B cell (primary cell): ENCODE measurements around the gene DHX34. TPM values are rescaled to one million over a fixed set of nuclear protein-coding genes. Genes with fewer than 3 reads are reported as not detected.

Experiments
- ATAC-seq: fragments of 200-7000 bp; cut with Tn5 transposase; one replicate; pipeline ENCODE4 v1.10.0; 2021; ENCODE audit warnings: low read depth, mild to moderate bottlenecking, moderate number of reproducible peaks, moderate library complexity
- CTCF ChIA-PET: fragments of 350-600 bp; sonication (Branson Sonifier 250); formaldehyde crosslinking; loops from one replicate; lab custom pipeline; 2021; ENCODE audit warnings: antibody characterized with exemption, inconsistent platforms; lab: Charles Lee
- POLR2A ChIA-PET: fragments of 350-600 bp; sonication (Branson Sonifier 250); formaldehyde crosslinking; loops from one replicate; lab custom pipeline; 2021; ENCODE audit warnings: antibody characterized with exemption; lab: Charles Lee
- DNase-seq: peaks from one replicate; pipeline ENCODE4 v3.0.0; 2013
- H2AFZ ChIP-seq: 2 replicates; pipeline ENCODE4 v1.6.1; 2012; ENCODE audit warnings: mild to moderate bottlenecking, low read depth, low read length; ENCODE audit not compliant: insufficient read depth, poor library complexity, severe bottlenecking
- H3K27ac ChIP-seq, 2 donors: 1 replicate in 1 of 2; 2 replicates in 1 of 2; pipeline ENCODE4 v1.5.1; 2012 to 2013; ENCODE audit warnings: low read length in 2 of 2, mild to moderate bottlenecking in 2 of 2, moderate library complexity in 1 of 2
- H3K27me3 ChIP-seq, 4 experiments: fragments of 200-600 bp in 1 of 4; sonication (generic) in 1 of 4; replicated peaks in 1 of 4; 1 replicate in 2 of 4; 2 replicates in 2 of 4; pipeline versions ENCODE4 v1.6.1 to v1.7.0; 2013 to 2016; ENCODE audit warnings: low read length in 3 of 4, mild to moderate bottlenecking in 2 of 4, mixed read lengths in 1 of 4, moderate library complexity in 1 of 4; ENCODE audit not compliant: insufficient read depth in 4 of 4, control insufficient read depth in 3 of 4; ENCODE audit errors: control extremely low read depth in 1 of 4
- H3K36me3 ChIP-seq, 2 experiments: replicated peaks in 1 of 2; 1 replicate in 1 of 2; 2 replicates in 1 of 2; pipeline versions ENCODE4 v1.6.1 to v1.7.1; 2013; ENCODE audit warnings: low read length in 1 of 2; ENCODE audit not compliant: insufficient read depth in 2 of 2, control insufficient read depth in 1 of 2; ENCODE audit errors: control extremely low read depth in 1 of 2, extremely low read depth in 1 of 2
- H3K4me1 ChIP-seq, 2 donors: fragments of 200-600 bp in 1 of 2; sonication (generic) in 1 of 2; 1 replicate in 1 of 2; 2 replicates in 1 of 2; pipeline versions ENCODE4 v1.5.1 to v1.6.1; 2013 to 2017; ENCODE audit warnings: low read length in 2 of 2; ENCODE audit not compliant: control insufficient read depth in 2 of 2, insufficient read depth in 2 of 2
- H3K4me2 ChIP-seq: replicated peaks from 2 replicates; pipeline ENCODE3; 2012; ENCODE audit warnings: mild to moderate bottlenecking, low read depth, low read length; ENCODE audit not compliant: poor library complexity, severe bottlenecking
- H3K4me3 ChIP-seq, 5 experiments: fragments of 200-600 bp in 1 of 5; sonication (generic) in 1 of 5; 1 replicate in 3 of 5; 2 replicates in 2 of 5; pipeline versions ENCODE4 v1.5.1 to v1.7.0; 2011 to 2016; ENCODE audit warnings: low read length in 4 of 5, mild to moderate bottlenecking in 4 of 5, low read depth in 2 of 5, control low read depth in 1 of 5, moderate library complexity in 1 of 5; ENCODE audit not compliant: insufficient read depth in 1 of 5; ENCODE audit errors: control extremely low read depth in 1 of 5, extremely low read depth in 1 of 5
- H3K79me2 ChIP-seq: fragments of 200-600 bp; sonication (generic); one replicate; pipeline ENCODE4 v1.6.0; 2016; ENCODE audit warnings: low read length; ENCODE audit not compliant: control insufficient read depth, insufficient read depth
- H3K9ac ChIP-seq: fragments of 200-600 bp; sonication (generic); 2 replicates; pipeline ENCODE4 v1.6.1; 2017; ENCODE audit warnings: mild to moderate bottlenecking, low read length, moderate library complexity
- H3K9me3 ChIP-seq, 3 donors: one replicate each; pipeline versions ENCODE4 v1.6.1 to v1.7.1; 2013; ENCODE audit warnings: low read length in 2 of 3; ENCODE audit not compliant: control insufficient read depth in 2 of 3, insufficient read depth in 1 of 3; ENCODE audit errors: control extremely low read depth in 1 of 3
- H4K20me1 ChIP-seq: 2 replicates; pipeline ENCODE4 v1.6.0; 2012; ENCODE audit warnings: mild to moderate bottlenecking, low read length; ENCODE audit not compliant: insufficient read depth, control insufficient read depth, poor library complexity, severe bottlenecking
- H3K27ac Mint-ChIP-seq: one replicate; pipeline ENCODE4 v1.8.0; 2021; ENCODE audit warnings: mixed read lengths
- H3K27me3 Mint-ChIP-seq: one replicate; pipeline ENCODE4 v1.8.0; 2021; ENCODE audit warnings: mixed read lengths
- H3K4me1 Mint-ChIP-seq: one replicate; pipeline ENCODE4 v1.8.0; 2021; ENCODE audit warnings: mixed read lengths
- H3K4me3 Mint-ChIP-seq: one replicate; pipeline ENCODE4 v1.8.0; 2021; ENCODE audit warnings: mixed read lengths
- H3K9me3 Mint-ChIP-seq: one replicate; pipeline ENCODE4 v1.8.0; 2022; ENCODE audit warnings: mixed read lengths; ENCODE audit not compliant: insufficient read depth
- EZH2 ChIP-seq: IDR thresholded peaks from 2 replicates; pipeline ENCODE4 v1.6.1; 2012; ENCODE audit warnings: borderline replicate concordance, low read depth, mild to moderate bottlenecking, moderate library complexity, low read length; ENCODE audit not compliant: insufficient read depth, poor library complexity, severe bottlenecking
- WGBS: methylation state at CpG from one replicate; pipeline ENCODE4 v1.1.5; 2013; ENCODE audit warnings: missing lambda C conversion rate; ENCODE audit not compliant: insufficient coverage; 5-methylcytosine and 5-hydroxymethylcytosine counted together
- intact Hi-C: fragments of 100-400 bp; cut with micrococcal nuclease; formaldehyde crosslinking; loops from one replicate; pipeline ENCODE4 v1.10.0; 2022
- polyA plus RNA-seq: library from polyadenylated mRNA; depleted of rRNA; stranded (reverse); fragments of >200 nt; gene quantifications from 2 replicates; pipeline ENCODE4 v1.2.3, GENCODE V29; 2012
- total RNA-seq, 2 donors: library from RNA; stranded (reverse); fragments of 120-200 nt in 1 of 2; gene quantifications; 1 replicate in 1 of 2; 2 replicates in 1 of 2; pipeline versions ENCODE4 v1.2.3 to v1.2.4, GENCODE V29; 2013 to 2022
- TF ChIP-seq, protein P1 (sequence below): fragments of 200-600 bp; IDR thresholded peaks from one replicate; pipeline ENCODE4 v1.8.0; 2022; ENCODE audit warnings: antibody characterized with exemption, mild to moderate bottlenecking

The DHX34 gene
- total and polyA plus RNA-seq, 2 donors (not counting 1 experiment from before 2014, with no cell fraction given), result 25.1 to 31.3 TPM

DNA sequence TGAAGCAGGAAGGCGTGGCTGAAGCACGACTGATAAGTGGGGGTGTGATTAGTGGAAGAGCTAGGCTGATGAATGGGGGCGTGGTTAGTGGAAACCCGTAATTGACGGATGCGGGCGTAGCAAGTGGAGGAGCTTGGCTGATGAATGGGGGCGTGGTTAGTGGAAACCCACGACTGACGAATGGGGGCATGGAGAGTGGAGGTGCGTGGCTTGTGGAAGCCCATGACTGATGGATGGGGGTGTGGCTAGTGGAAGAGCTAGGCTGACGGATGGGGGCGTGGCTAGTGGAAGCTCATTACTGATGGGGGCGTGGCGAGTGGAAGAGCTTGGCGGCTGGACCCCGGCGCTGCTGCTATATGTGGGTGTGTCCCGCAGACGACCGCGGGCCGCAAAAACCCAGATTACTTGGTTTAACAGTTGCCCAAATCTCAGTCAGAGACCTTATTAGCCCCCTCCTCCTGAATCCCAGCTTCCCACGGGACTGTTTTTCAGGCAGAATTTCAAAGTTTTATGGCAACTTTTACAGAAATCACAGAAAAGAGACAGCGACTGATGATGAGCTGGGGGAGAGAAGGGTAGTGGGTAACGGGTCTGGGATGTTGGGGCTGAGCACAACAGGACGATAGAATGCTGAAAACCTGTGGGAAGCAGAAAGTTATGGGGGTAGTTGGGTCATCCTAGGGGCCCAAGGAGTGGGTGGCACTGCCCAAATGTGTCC, 79.2 kb downstream of the DHX34 start:
- H3K4me3 Mint-ChIP-seq, result no peak overlapping the region
- H3K9me3 ChIP-seq, result peaks cover 0 to 41% (median 4%) of the 10 kb centered on the region in 3 donors
- H3K79me2 ChIP-seq, result no peaks in the 10 kb centered on the region
- CTCF ChIA-PET, result interaction anchor here (0.6 to 1.9 kb wide), 14 partner anchors 8 to 1254 kb away, joined by 3 to 13 read pairs (median 4); partner anchors contain the start of genes DHX34 and KPTN
- no peak overlapping the region for H3K4me3 ChIP-seq
- no peak overlapping the region for H2AFZ ChIP-seq
- DNase-seq (peak; percentile 71), ATAC-seq (peak; percentile 35)
- no peaks in the 10 kb centered on the region for H3K36me3 ChIP-seq
- no peak for TF ChIP-seq EZH2
- TF ChIP-seq, protein P1, sequence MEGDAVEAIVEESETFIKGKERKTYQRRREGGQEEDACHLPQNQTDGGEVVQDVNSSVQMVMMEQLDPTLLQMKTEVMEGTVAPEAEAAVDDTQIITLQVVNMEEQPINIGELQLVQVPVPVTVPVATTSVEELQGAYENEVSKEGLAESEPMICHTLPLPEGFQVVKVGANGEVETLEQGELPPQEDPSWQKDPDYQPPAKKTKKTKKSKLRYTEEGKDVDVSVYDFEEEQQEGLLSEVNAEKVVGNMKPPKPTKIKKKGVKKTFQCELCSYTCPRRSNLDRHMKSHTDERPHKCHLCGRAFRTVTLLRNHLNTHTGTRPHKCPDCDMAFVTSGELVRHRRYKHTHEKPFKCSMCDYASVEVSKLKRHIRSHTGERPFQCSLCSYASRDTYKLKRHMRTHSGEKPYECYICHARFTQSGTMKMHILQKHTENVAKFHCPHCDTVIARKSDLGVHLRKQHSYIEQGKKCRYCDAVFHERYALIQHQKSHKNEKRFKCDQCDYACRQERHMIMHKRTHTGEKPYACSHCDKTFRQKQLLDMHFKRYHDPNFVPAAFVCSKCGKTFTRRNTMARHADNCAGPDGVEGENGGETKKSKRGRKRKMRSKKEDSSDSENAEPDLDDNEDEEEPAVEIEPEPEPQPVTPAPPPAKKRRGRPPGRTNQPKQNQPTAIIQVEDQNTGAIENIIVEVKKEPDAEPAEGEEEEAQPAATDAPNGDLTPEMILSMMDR, result no peak
- H3K27me3 ChIP-seq, result peaks cover 0 to 95% (median 52%) of the 10 kb centered on the region in 4 experiments
- peaks cover 11% of the 10 kb centered on the region for H3K4me1 Mint-ChIP-seq
- H3K27ac ChIP-seq, result no peak overlapping the region
- no peaks in the 10 kb centered on the region for H3K9me3 Mint-ChIP-seq
- WGBS, result 3% methylated on average over 21 of the region's 27 CpGs
- H3K27me3 Mint-ChIP-seq, result peaks cover 45% of the 10 kb centered on the region
- H3K4me1 ChIP-seq, result peaks cover 22 to 31% of the 10 kb centered on the region in 2 donors
- intact Hi-C loops, result no loop called here
- peak overlapping the region; percentile 43 for H3K4me2 ChIP-seq
- no peak overlapping the region for H3K27ac Mint-ChIP-seq
- POLR2A ChIA-PET, result interaction anchor here (0.5 to 0.6 kb wide), 2 partner anchors 27 to 203 kb away, joined by 3 to 4 read pairs; no protein-coding TSS in a partner anchor
- H3K9ac ChIP-seq, result no peak overlapping the region
- H4K20me1 ChIP-seq, result no peaks in the 10 kb centered on the region
